ENCODE data around the gene ZNF454. TPM values are rescaled to one million over a fixed set of nuclear protein-coding genes. Genes with fewer than 3 reads are reported as not detected.
A peak's percentile ranks its signal among the peaks of the same experiment; 100 is the strongest.

The ZNF454 gene
- total RNA-seq, 1 donor from 2014 or later = 0.15 TPM

DNA sequence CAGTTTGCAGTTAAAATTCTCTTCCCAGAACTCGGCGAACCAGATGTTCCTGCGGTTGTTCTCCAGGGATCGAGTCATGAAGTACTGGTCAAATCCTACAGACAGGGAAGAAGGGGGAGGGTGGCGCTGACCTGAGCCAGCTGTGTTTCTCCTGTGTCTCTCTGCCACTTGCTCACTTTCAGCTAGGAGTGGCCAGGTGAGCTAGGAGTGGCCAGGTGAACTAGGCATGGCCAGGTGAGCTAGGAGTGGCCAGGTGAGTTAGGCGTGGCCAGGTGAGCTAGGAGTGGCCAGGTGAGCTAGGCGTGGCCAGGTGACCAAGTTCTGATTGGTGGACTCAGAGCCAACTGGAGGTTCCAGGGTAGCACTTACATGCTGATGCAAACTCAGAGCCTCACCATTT is 48.3 kb downstream of the ZNF454 start:
- Mint-ChIP-seq H3K27me3 (ENCODE audit: unreplicated experiment) (peaks cover 17% of the 10 kb centered on the region), H3K9me3 (ENCODE audit: unreplicated experiment) (peaks cover 27% of the 10 kb centered on the region), H3K36me3 (ENCODE audit: low read depth, unreplicated experiment) (peaks cover 25% of the 10 kb centered on the region), H3K27ac (ENCODE audit: unreplicated experiment) (no peak overlapping the region), H3K4me1 (ENCODE audit: unreplicated experiment) (no peaks in the 10 kb centered on the region), H3K4me3 (ENCODE audit: unreplicated experiment) (no peak overlapping the region)
- DNase-seq (ENCODE audit: low spot score) = no peak
- TF ChIP-seq, protein P1, sequence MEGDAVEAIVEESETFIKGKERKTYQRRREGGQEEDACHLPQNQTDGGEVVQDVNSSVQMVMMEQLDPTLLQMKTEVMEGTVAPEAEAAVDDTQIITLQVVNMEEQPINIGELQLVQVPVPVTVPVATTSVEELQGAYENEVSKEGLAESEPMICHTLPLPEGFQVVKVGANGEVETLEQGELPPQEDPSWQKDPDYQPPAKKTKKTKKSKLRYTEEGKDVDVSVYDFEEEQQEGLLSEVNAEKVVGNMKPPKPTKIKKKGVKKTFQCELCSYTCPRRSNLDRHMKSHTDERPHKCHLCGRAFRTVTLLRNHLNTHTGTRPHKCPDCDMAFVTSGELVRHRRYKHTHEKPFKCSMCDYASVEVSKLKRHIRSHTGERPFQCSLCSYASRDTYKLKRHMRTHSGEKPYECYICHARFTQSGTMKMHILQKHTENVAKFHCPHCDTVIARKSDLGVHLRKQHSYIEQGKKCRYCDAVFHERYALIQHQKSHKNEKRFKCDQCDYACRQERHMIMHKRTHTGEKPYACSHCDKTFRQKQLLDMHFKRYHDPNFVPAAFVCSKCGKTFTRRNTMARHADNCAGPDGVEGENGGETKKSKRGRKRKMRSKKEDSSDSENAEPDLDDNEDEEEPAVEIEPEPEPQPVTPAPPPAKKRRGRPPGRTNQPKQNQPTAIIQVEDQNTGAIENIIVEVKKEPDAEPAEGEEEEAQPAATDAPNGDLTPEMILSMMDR (IDR thresholded peaks at IDR 0.05; ENCODE audit: unreplicated experiment) = no peak

DNA sequence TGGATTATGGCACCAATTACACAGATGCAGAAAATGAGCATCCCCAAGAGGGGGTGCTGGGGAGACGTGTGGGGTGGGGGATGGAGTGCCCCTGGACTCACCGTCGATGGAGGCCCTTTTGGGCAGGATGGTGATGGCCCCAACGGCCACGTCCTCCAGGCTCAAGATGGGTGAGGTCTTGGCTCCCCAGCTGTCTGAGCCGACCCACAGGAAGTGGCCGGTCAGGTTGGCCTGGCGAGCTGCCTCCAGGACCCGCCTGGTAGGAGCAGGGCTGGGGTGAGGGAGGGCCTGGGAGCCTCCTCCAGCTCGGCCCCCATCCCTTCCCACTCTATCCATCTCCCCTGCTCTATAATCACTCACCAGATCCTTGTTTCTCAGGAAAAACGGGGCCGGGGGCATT is 49.5 kb downstream of the ZNF454 start:
- Mint-ChIP-seq H3K4me1 (ENCODE audit: unreplicated experiment) (peaks cover 2% of the 10 kb centered on the region), H3K36me3 (ENCODE audit: low read depth, unreplicated experiment) (peaks cover 28% of the 10 kb centered on the region), H3K4me3 (ENCODE audit: unreplicated experiment) (no peak overlapping the region), H3K27me3 (ENCODE audit: unreplicated experiment) (peaks cover 20% of the 10 kb centered on the region), H3K27ac (ENCODE audit: unreplicated experiment) (no peak overlapping the region), H3K9me3 (ENCODE audit: unreplicated experiment) (peaks cover 27% of the 10 kb centered on the region)
- TF ChIP-seq, protein P1 (IDR thresholded peaks at IDR 0.05; ENCODE audit: unreplicated experiment) = no peak
- no peak for DNase-seq (ENCODE audit: low spot score)

DNA sequence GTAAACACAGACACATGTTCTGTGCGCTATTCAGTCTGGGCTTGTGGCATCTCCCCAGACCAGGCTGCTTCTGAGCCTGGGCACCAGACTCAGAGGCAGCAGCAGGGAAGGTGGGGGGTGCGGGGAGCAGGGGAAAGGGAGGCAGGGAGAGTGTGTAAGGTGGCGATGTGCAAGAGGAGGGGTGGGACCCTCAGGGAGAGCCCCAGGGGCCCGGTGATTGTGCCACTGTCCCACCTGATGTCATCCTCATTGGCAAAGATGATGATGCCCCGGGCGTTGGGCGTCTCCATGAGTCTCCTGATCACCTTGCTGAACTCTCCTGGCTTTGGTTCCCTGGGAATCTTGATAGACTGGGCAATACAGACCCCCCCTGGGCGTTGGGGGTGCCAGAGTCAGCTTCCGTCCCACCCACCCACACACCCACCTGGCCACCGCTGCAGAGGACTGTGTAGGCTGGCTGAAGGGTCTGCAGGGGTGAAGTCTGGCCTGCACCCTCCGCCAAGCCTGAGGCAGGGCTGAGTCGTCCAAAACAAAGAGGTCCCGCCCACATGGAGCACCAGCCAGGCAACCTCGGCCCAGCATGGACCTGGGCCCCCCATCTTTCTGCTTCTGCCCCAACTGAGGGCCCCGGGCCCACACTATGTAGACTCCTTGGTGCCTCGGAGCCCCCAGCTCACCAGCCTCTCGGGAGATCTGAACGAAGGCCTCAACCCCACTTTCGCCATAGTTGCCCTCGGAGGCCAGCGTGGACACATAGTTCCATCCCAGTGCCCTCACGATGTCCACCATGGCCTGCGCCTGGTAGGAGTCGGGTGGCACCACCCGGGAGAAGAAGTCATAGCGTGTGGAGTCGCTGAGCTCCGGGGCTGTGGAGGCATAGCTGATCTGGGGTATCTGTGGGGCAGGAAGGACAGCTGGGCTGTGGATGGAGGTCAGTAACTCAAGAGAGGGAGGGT is 50.5 kb downstream of the ZNF454 start:
- H3K4me3 Mint-ChIP-seq (ENCODE audit: unreplicated experiment) = peak overlapping the region; percentile 31

DNA sequence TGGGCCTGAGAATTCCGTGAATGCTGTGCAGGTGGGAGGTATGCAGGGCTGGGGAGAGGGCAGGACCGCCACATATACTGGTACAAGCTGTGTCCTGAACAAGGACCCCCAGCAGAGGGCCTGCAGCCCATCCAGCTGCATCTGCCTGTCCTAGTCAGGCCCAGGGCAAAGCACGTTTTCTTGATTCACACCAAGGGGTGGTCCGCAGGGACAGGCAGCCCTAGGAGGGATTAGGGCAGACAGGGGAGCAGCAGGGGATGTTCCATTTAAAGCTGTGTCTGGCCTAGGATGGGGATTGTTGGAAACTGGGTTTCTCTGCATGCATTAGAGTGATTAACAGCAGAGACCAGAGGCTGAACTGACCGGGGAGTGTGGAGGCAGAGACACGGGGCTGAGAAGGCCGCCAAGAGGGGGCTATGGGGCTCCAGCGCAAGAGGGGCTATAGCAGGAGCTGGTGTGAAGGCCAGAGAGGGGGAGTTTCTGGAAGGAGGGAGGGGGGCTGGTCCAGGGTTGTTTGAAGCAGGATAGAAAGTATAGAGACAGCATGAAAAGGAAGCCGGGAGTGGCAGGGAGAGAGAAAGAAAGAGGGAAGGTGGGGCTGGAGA is 51.4 kb downstream of the ZNF454 start:
- TF ChIP-seq, protein P1 (IDR thresholded peaks at IDR 0.05; ENCODE audit: unreplicated experiment) = no peak
- peaks cover 30% of the 10 kb centered on the region for H3K36me3 Mint-ChIP-seq (ENCODE audit: low read depth, unreplicated experiment)

More for the DNA sequence above, 50.5 kb downstream of the ZNF454 start:
- no peak for DNase-seq (ENCODE audit: low spot score)
- H3K9me3 Mint-ChIP-seq (ENCODE audit: unreplicated experiment) = peaks cover 27% of the 10 kb centered on the region
- peaks cover 21% of the 10 kb centered on the region for H3K27me3 Mint-ChIP-seq (ENCODE audit: unreplicated experiment)
- peaks cover 3% of the 10 kb centered on the region for H3K4me1 Mint-ChIP-seq (ENCODE audit: unreplicated experiment)
- H3K36me3 Mint-ChIP-seq (ENCODE audit: low read depth, unreplicated experiment) = peaks cover 29% of the 10 kb centered on the region
- TF ChIP-seq, protein P1 (IDR thresholded peaks at IDR 0.05; ENCODE audit: unreplicated experiment) = no peak
- H3K27ac Mint-ChIP-seq (ENCODE audit: unreplicated experiment) = no peak overlapping the region

More for the DNA sequence above, 51.4 kb downstream of the ZNF454 start:
- Mint-ChIP-seq H3K4me1 (ENCODE audit: unreplicated experiment) (peaks cover 3% of the 10 kb centered on the region), H3K4me3 (ENCODE audit: unreplicated experiment) (no peak overlapping the region), H3K27me3 (ENCODE audit: unreplicated experiment) (peaks cover 29% of the 10 kb centered on the region), H3K27ac (ENCODE audit: unreplicated experiment) (no peak overlapping the region), H3K9me3 (ENCODE audit: unreplicated experiment) (peaks cover 25% of the 10 kb centered on the region)
- no peak for DNase-seq (ENCODE audit: low spot score)

Measured in endothelial cell (in vitro differentiated cells).